HepG2 (cell line): Measurements from ENCODE around the gene F8. TPM values are rescaled to one million over a fixed set of nuclear protein-coding genes. Genes with fewer than 3 reads are reported as not detected.

Source experiments
- ATAC-seq: fragments of 200-7000 bp; cut with Tn5 transposase; 3 replicates; pipeline ENCODE4 v1.9.1; 2020; ENCODE audit warnings: mild to moderate bottlenecking, moderate library complexity
- BruUV-seq: library from RNA; stranded (reverse); fragments of 400-500 nt; replicated peaks from 2 replicates; lab custom pipeline; 2021; lab: Mats Ljungman, UMichigan
- CTCF ChIA-PET: fragments of 300-600 bp; formaldehyde crosslinking; extraction: SDS; loops from one replicate; lab custom pipeline; 2021; ENCODE audit warnings: low total read pairs, inconsistent platforms, low intra/inter-chr PET ratio; lab: Yijun Ruan, JAX
- POLR2A ChIA-PET: fragments of 350-600 bp; sonication (Branson Sonifier 250); formaldehyde crosslinking; loops from one replicate; lab custom pipeline; 2020; ENCODE audit warnings: antibody characterized with exemption, inconsistent platforms; lab: Yijun Ruan, JAX
- DNase-seq: peaks from one replicate; pipeline ENCODE4 v3.0.0-alpha.2; 2015; ENCODE audit warnings: low spot score
- FAIRE-seq: peaks from 3 replicates; lab custom pipeline; 2011; peaks lifted over from hg19 to GRCh38; lab: Jason Lieb, UNC
- H2AFZ ChIP-seq: one replicate; pipeline ENCODE4 v1.6.1; 2011; ENCODE audit warnings: low read length, inconsistent platforms
- H3K27ac ChIP-seq: fragments of 300-600 bp; 3 replicates; pipeline ENCODE4 v1.8.0; 2011; ENCODE audit warnings: mixed run types, mild to moderate bottlenecking, mixed read lengths, low read length, inconsistent platforms; ENCODE audit not compliant: insufficient read depth; ENCODE audit errors: extremely low read length
- H3K27me3 ChIP-seq, 2 experiments: fragments of 200-600 bp in 1 of 2; 2 replicates in 1 of 2; 3 replicates in 1 of 2; pipeline versions ENCODE4 v1.6.0 to v1.8.0; 2011; ENCODE audit warnings: low read length in 2 of 2, mild to moderate bottlenecking in 2 of 2, moderate library complexity in 2 of 2, inconsistent platforms in 1 of 2; ENCODE audit not compliant: insufficient read depth in 2 of 2, control insufficient read depth in 1 of 2
- H3K36me3 ChIP-seq, 2 experiments: fragments of 200-600 bp in 1 of 2; replicated peaks in 1 of 2; 2 replicates in 1 of 2; 3 replicates in 1 of 2; pipeline versions ENCODE4 v1.5.1 to v1.8.0; 2011; ENCODE audit warnings: low read length in 2 of 2, inconsistent platforms in 1 of 2; ENCODE audit not compliant: insufficient read depth in 2 of 2, control insufficient read depth in 1 of 2
- H3K4me1 ChIP-seq: 2 replicates; pipeline ENCODE4 v1.5.1; 2012; ENCODE audit warnings: low read length, inconsistent platforms; ENCODE audit not compliant: insufficient read depth
- H3K4me2 ChIP-seq: 2 replicates; pipeline ENCODE4 v1.6.0; 2011; ENCODE audit warnings: low read depth, low read length, inconsistent platforms
- H3K4me3 ChIP-seq, 3 experiments: fragments of 200-600 bp in 1 of 3; sonication (generic), shearing (Covaris generic) in 1 of 3; replicated peaks in 1 of 3; 2 replicates each; pipeline ENCODE4 v1.5.1; 2011 to 2016; ENCODE audit warnings: low read length in 3 of 3, inconsistent platforms in 2 of 3, low read depth in 2 of 3, mild to moderate bottlenecking in 2 of 3, control low read depth in 1 of 3, mixed read lengths in 1 of 3; ENCODE audit not compliant: insufficient read depth in 1 of 3
- H3K79me2 ChIP-seq: one replicate; pipeline ENCODE4 v1.6.1; 2011; ENCODE audit warnings: low read length, inconsistent platforms; ENCODE audit not compliant: insufficient read depth
- H3K9ac ChIP-seq: 2 replicates; pipeline ENCODE4 v1.6.0; 2011; ENCODE audit warnings: mild to moderate bottlenecking, low read depth, low read length, inconsistent platforms; ENCODE audit not compliant: insufficient read depth
- H3K9me3 ChIP-seq: 2 replicates; pipeline ENCODE4 v1.5.1; 2012; ENCODE audit warnings: mild to moderate bottlenecking, low read length
- H4K20me1 ChIP-seq: 2 replicates; pipeline ENCODE4 v1.6.0; 2011; ENCODE audit warnings: inconsistent platforms, mild to moderate bottlenecking, low read length, moderate library complexity; ENCODE audit not compliant: insufficient read depth
- FOSL2 ChIP-seq: sonication (generic); formaldehyde crosslinking; IDR thresholded peaks from 2 replicates; pipeline ENCODE4 v1.4.0; 2020; ENCODE audit warnings: missing genetic modification reagents
- KLF11 ChIP-seq: IDR thresholded peaks from 2 replicates; pipeline ENCODE4 v1.6.1; 2016; ENCODE audit warnings: missing compliant biosample characterization
- POLR2AphosphoS2 ChIP-seq: IDR thresholded peaks from 2 replicates; pipeline ENCODE4 v1.6.1; 2011; ENCODE audit warnings: low read depth, low read length, improper control_type of control experiment
- RAD21 ChIP-seq: fragments of 450-650 bp; formaldehyde crosslinking; IDR thresholded peaks from 2 replicates; pipeline ENCODE4 v1.5.0; 2020; ENCODE audit warnings: mild to moderate bottlenecking
- RBAK ChIP-seq: sonication (generic); formaldehyde crosslinking; IDR thresholded peaks from 2 replicates; pipeline ENCODE4 v1.5.1; 2020; ENCODE audit warnings: mild to moderate bottlenecking, missing genetic modification reagents
- SMC3 ChIP-seq: IDR thresholded peaks from 2 replicates; pipeline ENCODE4 v1.6.1; 2011; ENCODE audit warnings: low read length, improper control_type of control experiment
- STAG1 ChIP-seq: sonication (generic); formaldehyde crosslinking; IDR thresholded peaks from 2 replicates; pipeline ENCODE4 v1.4.0; 2020; ENCODE audit warnings: missing genetic modification reagents
- ZKSCAN8 ChIP-seq: IDR thresholded peaks from 2 replicates; pipeline ENCODE4 v1.6.1; 2016; ENCODE audit warnings: borderline replicate concordance, missing genetic modification reagents, missing compliant biosample characterization
- ZNF430 ChIP-seq: sonication (generic); formaldehyde crosslinking; IDR thresholded peaks from 2 replicates; pipeline ENCODE4 v1.9.0; 2021; ENCODE audit warnings: mild to moderate bottlenecking, missing genetic modification reagents
- ZNF761 ChIP-seq: sonication (generic); formaldehyde crosslinking; conservative IDR thresholded peaks from 2 replicates; pipeline ENCODE4 v1.4.0; 2020; ENCODE audit warnings: mild to moderate bottlenecking, missing genetic modification reagents
- ZNF883 ChIP-seq: sonication (generic); formaldehyde crosslinking; IDR thresholded peaks from 2 replicates; pipeline ENCODE4 v1.5.1; 2020; ENCODE audit warnings: mild to moderate bottlenecking, missing genetic modification reagents; ENCODE audit errors: not compliant biosample characterization
- WGBS: methylation state at CpG from one replicate; pipeline ENCODE4 v1.1.6; 2017; ENCODE audit warnings: low lambda C conversion rate; 5-methylcytosine and 5-hydroxymethylcytosine counted together
- in situ Hi-C: cut with HindIII; loops from 2 replicates; pipeline ENCODE4 v1.10.0; 2017; ENCODE audit warnings: low pct_unique_long_range_greater_than_20kb; ENCODE audit not compliant: extremely low pct_ligation_motif_present
- intact Hi-C: fragments of 100-400 bp; cut with micrococcal nuclease; formaldehyde crosslinking; loops from one replicate; pipeline ENCODE4 v1.10.0; 2022; ENCODE audit not compliant: unreplicated experiment
- polyA plus RNA-seq, 8 experiments: library from polyadenylated mRNA; depleted of rRNA in 3 of 8; stranded (reverse) in 7 of 8; unstranded in 1 of 8; fragments of >200 nt; fragmentation: Illumina TruSeq in 4 of 8; extraction: Trizol in 4 of 8; gene quantifications; 2 replicates each; pipeline versions ENCODE4 v1.2.1 to v1.2.3, GENCODE V29; 2011 to 2016; ENCODE audit warnings: low read depth in 4 of 8, missing spikeins in 1 of 8, mixed read lengths in 1 of 8; ENCODE audit not compliant: insufficient read depth in 1 of 8
- total RNA-seq, 5 experiments: library from RNA; depleted of rRNA; stranded (reverse); fragments of >200 nt; fragmentation: Illumina TruSeq; extraction: Trizol; gene quantifications; 2 replicates each; pipeline ENCODE4 v1.2.3, GENCODE V29; 2016; ENCODE audit warnings: low read depth in 1 of 5
- TF ChIP-seq, protein P1 (sequence below): sonication (generic); formaldehyde crosslinking; IDR thresholded peaks from 2 replicates; pipeline ENCODE4 v1.4.0; 2020; ENCODE audit warnings: missing genetic modification reagents
- TF ChIP-seq, protein P2 (sequence below): sonication (generic); formaldehyde crosslinking; IDR thresholded peaks from 2 replicates; pipeline ENCODE4 v1.5.0; 2020; ENCODE audit warnings: mild to moderate bottlenecking, missing genetic modification reagents, moderate library complexity
- TF ChIP-seq, protein P3 (sequence below): sonication (generic); formaldehyde crosslinking; IDR thresholded peaks from 2 replicates; pipeline ENCODE4 v1.4.0; 2020; ENCODE audit warnings: missing genetic modification reagents

Gene F8
- total and polyA plus RNA-seq, 2 of the 13 experiments (the other 11 are each of a cell fraction or from before 2014, with no cell fraction given) = 0.29 to 0.61 TPM

DNA sequence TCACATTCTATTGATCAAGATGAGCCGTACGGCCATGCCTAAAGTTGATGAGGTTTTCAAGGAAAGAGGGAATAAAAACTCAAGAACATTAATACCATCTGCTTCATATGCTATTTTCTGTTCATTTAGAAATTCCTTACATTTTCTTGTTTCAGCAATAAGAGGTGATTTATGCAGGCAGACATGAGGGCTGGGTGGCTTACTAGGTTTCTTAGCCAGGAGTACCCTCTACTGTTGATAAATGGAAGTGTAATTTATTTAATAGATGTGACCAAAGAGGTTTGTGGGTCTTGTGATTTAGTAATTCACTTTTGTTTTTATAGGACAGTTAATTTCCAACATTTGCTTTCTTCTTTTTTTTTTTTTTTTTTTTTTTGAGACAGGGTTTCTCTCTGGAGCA is 181.7 kb downstream of the F8 start:
- FAIRE-seq = peak; percentile 23

More for the DNA sequence above, 181.7 kb downstream of the F8 start:
- Histone ChIP-seq H3K9ac (no peak overlapping the region), H3K36me3 (no peaks in the 10 kb centered on the region), H3K79me2 (no peaks in the 10 kb centered on the region), H3K4me3 (no peak overlapping the region), H4K20me1 (no peaks in the 10 kb centered on the region), H3K9me3 (no peaks in the 10 kb centered on the region), H2AFZ (no peak overlapping the region), H3K27me3 (no peaks in the 10 kb centered on the region), H3K4me1 (no peaks in the 10 kb centered on the region), H3K4me2 (no peak overlapping the region), H3K27ac (no peak overlapping the region)
- 55% methylated on average over 2 of the region's 2 CpGs for WGBS
- intact Hi-C loops = loop anchor here (2.0 kb wide), 1 partner anchor 92 kb away; no protein-coding TSS in a partner anchor
- ChIA-PET POLR2A (no interaction called here), CTCF (no interaction called here)
- BruUV-seq = no TSS peak
- in situ Hi-C loops = loop anchor here (25.0 kb wide), 1 partner anchor 254 kb away; the partner anchor contains the start of gene CTAG1A
- DNase-seq (peak; percentile 16), ATAC-seq (no peak)
- TF ChIP-seq SMC3 = peak; percentile 48; the same call in 1 of the 2 replicates
- TF ChIP-seq, protein P1, sequence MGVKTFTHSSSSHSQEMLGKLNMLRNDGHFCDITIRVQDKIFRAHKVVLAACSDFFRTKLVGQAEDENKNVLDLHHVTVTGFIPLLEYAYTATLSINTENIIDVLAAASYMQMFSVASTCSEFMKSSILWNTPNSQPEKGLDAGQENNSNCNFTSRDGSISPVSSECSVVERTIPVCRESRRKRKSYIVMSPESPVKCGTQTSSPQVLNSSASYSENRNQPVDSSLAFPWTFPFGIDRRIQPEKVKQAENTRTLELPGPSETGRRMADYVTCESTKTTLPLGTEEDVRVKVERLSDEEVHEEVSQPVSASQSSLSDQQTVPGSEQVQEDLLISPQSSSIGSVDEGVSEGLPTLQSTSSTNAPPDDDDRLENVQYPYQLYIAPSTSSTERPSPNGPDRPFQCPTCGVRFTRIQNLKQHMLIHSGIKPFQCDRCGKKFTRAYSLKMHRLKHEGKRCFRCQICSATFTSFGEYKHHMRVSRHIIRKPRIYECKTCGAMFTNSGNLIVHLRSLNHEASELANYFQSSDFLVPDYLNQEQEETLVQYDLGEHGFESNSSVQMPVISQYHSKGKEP = no peak
- no peak for TF ChIP-seq FOSL2 (CRISPR knock-in tag)
- peak; percentile 70 for TF ChIP-seq STAG1 (CRISPR knock-in tag)
- no peak for TF ChIP-seq RBAK (CRISPR knock-in tag)
- no peak for TF ChIP-seq ZNF430 (CRISPR knock-in tag)
- no peak for TF ChIP-seq POLR2AphosphoS2
- TF ChIP-seq RAD21 (CRISPR knock-in tag) = peak; percentile 41; the same call in 1 of the 2 replicates
- no peak for TF ChIP-seq ZKSCAN8 (CRISPR knock-in tag)
- no peak for TF ChIP-seq ZNF761 (CRISPR knock-in tag)
- no peak for TF ChIP-seq KLF11
- TF ChIP-seq, protein P2, sequence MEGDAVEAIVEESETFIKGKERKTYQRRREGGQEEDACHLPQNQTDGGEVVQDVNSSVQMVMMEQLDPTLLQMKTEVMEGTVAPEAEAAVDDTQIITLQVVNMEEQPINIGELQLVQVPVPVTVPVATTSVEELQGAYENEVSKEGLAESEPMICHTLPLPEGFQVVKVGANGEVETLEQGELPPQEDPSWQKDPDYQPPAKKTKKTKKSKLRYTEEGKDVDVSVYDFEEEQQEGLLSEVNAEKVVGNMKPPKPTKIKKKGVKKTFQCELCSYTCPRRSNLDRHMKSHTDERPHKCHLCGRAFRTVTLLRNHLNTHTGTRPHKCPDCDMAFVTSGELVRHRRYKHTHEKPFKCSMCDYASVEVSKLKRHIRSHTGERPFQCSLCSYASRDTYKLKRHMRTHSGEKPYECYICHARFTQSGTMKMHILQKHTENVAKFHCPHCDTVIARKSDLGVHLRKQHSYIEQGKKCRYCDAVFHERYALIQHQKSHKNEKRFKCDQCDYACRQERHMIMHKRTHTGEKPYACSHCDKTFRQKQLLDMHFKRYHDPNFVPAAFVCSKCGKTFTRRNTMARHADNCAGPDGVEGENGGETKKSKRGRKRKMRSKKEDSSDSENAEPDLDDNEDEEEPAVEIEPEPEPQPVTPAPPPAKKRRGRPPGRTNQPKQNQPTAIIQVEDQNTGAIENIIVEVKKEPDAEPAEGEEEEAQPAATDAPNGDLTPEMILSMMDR (CRISPR knock-in tag) = peak; percentile 61
- TF ChIP-seq ZNF883 (CRISPR knock-in tag) = no peak
- TF ChIP-seq, protein P3, sequence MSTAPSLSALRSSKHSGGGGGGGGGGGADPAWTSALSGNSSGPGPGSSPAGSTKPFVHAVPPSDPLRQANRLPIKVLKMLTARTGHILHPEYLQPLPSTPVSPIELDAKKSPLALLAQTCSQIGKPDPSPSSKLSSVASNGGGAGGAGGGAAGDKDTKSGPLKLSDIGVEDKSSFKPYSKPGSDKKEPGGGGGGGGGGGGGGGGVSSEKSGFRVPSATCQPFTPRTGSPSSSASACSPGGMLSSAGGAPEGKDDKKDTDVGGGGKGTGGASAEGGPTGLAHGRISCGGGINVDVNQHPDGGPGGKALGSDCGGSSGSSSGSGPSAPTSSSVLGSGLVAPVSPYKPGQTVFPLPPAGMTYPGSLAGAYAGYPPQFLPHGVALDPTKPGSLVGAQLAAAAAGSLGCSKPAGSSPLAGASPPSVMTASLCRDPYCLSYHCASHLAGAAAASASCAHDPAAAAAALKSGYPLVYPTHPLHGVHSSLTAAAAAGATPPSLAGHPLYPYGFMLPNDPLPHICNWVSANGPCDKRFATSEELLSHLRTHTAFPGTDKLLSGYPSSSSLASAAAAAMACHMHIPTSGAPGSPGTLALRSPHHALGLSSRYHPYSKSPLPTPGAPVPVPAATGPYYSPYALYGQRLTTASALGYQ (CRISPR knock-in tag) = no peak
